ENCODE data around the gene ZNF444. TPM values are rescaled to one million over a fixed set of nuclear protein-coding genes. Genes with fewer than 3 reads are reported as not detected.
"Not testable (repeated sequence)": the region's sequence is repeated elsewhere in the genome, so short reads cannot be mapped to it uniquely, and the experiment has no call there.

Gene ZNF444
- 29.6 and 32.4 TPM in 2 replicates for total RNA-seq

DNA sequence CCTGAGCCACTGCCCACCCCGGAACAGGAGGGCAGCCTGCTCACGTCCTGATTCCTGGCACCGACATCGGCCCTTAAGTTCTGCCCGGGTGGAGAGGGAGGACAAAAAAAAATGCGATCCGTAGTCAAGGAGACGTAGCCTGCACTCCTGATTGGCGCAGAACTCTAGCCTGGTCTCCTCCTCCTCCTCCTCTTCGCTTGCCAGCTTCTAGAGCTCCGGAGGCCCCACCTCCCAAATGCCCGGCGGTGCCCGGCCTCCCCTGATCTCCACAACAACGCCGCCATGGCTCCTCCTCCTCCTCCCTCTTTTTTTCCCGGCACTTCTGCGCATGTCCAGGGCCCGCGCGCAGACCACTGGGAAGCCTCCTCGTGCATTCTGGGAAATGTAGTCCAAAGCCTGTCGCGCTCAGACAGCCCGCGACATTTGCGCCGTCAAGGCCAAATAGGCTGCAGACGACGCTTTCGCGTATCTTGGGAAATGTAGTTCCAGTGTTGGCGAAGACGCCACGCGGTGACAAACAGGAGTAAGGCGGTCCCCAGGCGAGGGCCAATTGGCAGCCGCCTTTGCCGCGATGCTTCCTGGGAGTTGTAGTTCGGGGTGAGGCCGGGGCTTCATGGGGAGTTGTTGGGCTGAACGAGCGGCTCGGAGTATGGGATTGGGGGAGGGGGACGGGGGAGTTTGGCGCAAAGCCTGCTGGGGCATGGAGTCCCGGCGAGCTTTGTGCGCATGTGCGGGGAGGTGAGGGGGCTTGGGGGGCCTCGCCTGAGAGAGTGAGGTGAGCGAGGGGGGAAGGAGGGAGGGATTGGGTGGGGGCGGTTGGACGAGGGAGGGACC, at the start of gene ZNF444:
TSS of gene ZNF444 (plus strand) at position 705 of the 834 bp plus-strand sequence. CDS start 5,625 bp downstream, outside the sequence.
- intact Hi-C loops (cut with micrococcal nuclease) = loop anchor here (1.0 to 5.0 kb wide), 8 partner anchors 19 to 1023 kb away; partner anchors contain the start of genes EPN1, PPP1R12C, ZNF583 and ZNF628

GRCh38 chr19:56091751-56092546, 49.1 kb upstream of the ZNF444 start:
- intact Hi-C loops (cut with micrococcal nuclease) = no loop called here

DNA sequence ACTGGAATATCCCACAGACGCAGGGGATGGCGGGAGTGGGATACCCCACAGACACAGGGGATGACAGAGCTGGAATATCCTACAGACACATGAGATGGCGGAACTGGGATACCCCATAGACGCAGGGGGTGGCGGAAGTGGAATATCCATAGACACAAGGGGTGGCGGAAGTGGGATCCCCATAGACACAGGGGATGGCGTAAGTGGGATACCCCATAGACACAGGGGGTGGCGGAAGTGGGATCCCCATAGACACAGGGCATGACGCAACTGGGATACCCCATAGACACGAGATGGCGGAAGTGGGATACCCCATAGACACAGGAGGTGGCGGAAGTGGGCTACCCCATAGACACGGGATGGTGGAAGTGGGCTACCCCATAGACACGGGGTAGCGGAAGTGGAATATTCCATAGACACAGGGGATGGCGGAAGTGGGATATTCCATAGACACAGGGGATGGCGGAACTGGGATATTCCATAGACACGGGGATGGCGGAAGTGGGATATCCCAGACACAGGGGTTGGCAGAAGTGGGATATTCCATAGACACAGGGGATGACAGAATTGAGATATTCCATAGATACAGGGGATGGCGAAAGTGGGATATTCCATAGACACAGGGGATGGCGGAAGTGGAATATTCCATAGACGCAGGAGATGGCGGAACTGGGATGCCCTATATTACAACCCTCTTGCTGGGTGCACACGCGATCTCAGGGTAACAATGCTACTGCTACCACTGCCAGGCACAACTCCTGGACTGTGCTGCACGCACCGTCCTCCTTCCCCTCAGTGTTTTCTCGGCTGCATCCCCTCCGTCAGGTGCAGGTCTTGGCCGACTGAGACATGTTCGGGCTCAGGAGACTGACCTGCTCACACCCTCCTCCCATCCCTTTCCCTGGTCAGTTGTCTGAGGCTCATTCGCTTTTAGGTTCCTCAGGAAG, 48.1 kb upstream of the ZNF444 start:
- intact Hi-C loops (cut with micrococcal nuclease) = no loop called here

DNA sequence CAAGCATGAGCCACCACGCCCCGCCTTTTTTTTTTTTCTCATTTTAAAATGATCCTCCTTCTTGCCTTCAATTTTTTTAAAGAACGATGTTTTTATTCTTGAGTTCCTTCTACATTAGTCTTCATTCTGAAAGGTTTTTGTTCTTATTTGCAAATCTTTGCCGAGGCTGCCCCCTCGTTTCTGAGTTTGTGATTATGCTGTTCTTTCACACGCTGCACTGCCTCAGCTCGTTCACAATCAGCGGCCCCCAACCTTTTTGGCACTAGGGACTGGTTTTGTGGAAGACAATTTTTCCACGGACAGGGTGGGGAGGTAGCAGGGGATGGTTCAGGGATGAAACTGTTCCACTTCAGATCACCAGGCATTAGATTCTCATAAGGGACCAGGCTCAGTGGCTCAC, 46.6 kb upstream of the ZNF444 start:
- intact Hi-C loops (cut with micrococcal nuclease) = no loop called here

DNA sequence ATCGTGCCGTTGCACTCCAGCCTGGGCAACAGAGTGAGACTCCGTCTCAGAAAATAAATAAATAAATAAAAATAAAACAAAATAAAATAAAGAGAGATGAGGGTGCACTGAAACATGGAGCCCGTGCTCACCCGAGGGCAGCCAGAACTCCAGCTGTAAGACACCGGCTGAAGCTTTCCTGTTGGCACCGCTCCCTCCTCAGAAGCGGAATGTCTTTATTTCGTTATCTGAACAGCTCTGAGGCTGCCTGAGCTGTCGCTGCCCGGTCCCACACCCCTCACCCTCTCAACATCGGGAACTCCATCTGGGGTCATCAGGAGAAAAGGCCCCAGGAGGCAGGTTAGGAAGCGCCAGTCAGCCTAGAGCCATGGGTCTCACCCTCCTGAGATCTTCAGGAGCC, 44.4 kb upstream of the ZNF444 start:
- intact Hi-C loops (cut with micrococcal nuclease) = no loop called here

DNA sequence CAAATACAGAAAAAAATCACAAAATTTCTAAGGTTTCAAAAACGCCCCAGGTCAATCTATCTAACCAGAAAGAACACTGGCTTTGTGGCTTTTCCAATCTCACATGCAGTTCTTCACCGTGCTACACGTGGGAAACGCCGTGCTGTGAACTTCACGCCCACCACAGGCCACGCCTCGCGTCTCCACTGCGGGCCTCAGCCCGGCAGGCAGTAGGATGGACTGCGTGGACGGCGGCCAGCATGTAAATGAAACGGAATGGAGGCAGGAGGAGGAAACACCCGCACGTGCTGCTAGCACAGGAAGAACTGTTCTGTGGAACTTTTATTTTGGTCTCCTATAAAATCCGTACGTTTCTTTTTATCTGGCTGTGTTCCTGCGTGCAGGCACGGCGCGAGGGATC, 43.8 kb upstream of the ZNF444 start:
- intact Hi-C loops (cut with micrococcal nuclease) = no loop called here

DNA sequence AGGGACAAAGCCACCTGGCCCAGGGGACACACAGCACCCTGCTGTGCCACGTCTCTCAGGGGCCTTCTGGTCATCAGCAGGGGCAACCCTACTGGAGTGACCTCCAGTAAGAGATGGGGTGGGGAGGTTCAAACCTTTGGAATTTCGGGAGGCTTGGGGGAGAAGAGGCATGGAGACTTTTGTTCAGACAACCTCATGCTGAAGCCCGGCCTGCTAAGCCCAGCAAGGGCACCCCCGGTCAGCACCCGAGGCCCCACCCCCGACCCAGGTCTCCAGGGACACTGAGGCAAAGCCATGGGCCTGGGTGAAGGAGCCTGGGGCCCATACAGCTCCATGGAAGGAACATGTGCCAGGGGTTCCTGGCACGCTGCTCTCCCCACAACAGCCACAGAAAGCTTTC, 43.3 kb upstream of the ZNF444 start:
- intact Hi-C loops (cut with micrococcal nuclease) = no loop called here

DNA sequence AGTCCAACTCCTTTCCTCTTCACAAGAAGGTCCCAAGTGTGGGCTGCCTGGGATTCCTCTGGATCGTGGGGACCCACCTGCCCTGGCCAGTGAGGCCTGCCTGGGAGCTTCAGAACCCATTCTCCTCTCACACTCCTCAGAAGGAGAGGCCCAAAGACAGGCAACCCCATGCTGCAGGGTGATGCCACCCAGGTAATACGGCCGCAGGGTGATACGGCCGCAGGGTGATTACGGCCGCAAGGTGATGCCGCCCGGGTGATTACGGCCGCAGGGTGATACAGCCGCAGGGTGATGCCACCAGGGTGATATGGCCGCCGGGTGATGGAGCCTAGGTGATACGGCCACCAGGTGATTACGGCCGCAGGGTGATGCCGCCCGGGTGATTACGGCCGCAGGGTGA, 42.9 kb upstream of the ZNF444 start:
- intact Hi-C loops (cut with micrococcal nuclease) = not testable (repeated sequence)

GRCh38 chr19:56098731-56099568, 42.1 kb upstream of the ZNF444 start:
- intact Hi-C loops (cut with micrococcal nuclease) = no loop called here

- intact Hi-C loops (cut with micrococcal nuclease) = no loop called here
Measured at GRCh38 chr19:56099638-56100539, 41.2 kb upstream of the ZNF444 start.

GRCh38 chr19:56101095-56101494, 40.0 kb upstream of the ZNF444 start:
- intact Hi-C loops (cut with micrococcal nuclease) = no loop called here

DNA sequence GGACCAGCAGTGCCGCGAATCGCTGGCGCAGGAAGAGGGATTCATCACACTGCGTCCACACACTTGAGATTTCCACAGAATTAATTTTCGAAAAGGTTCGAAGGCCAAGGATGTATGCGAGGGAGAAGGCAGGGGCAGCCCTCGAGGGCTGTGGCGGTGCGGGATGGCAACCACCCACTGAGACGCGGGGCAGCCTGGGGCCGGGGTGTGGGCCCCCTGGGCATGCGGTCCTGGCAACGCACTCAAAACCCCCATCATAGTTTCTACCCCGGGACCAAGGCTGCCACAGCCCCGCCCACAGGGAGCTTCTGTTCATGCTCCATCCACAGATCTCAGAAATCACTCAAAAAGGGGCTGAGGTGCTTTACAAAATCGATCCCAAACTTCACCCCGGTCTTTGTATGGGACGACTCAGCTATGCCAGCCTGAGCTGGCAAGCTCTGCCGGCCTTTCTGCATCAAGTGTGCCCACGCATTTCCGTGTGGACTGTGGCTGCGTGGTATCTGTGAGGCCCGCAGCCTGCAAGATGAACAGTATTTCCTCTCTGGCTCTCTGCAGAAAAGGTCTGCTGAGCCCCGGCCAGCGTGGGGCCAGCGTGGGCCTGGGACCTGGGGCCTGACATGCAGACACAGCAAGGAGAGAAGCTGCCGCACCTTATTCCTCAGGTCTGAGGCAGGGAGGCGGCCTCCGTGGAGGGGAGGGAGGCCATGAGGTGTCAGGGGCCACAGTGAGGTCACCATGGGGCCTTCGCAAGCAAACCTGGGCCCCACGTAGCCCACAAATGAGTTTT, 39.1 kb upstream of the ZNF444 start:
- intact Hi-C loops (cut with micrococcal nuclease) = no loop called here

DNA sequence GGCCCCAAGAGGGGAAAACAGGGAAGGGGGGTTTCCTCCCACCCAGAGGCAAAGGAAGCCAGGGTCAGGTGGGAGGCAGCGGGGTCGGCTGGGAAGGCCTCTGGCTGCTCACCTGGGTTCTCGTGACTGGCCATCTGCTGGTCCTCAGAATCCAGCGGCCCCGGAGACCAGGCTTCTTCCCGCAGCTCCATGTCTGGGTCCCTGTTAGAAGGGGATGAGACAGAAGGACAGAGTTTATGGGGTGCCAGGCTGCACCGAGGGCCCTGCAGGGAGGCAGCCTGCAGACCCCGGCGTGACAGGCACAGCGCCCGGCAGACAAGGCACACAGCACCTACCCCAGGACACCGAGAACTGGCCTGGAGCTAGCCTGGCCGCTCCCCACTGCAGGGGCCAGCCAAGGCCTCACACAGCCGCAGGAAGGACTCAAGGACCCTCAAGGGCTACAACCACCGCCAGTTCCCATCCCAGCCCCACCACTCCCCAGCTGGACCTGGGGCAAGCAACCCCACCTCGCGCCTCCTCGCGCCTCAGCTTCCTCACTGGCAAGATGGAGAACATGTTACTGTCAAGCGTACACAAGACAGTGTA, 38.0 kb upstream of the ZNF444 start:
- intact Hi-C loops (cut with micrococcal nuclease) = no loop called here

DNA sequence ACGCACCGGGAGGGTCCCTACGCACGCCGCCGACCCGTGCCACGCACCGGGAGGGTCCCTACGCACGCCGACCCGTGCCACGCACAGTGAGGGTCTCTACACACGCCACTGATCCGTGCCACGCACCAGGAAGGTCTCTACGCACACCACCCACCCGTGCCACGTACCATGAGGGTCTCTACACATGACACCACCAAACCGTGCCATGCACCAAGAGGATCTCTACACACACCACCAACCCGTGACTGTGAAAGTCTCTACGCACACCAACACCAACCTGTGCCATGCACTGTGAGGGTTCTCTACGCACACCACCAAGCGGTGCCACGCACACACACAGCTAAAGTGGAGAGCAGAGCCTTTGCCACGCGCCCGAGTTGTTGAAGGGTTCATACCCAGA, 36.7 kb upstream of the ZNF444 start:
- intact Hi-C loops (cut with micrococcal nuclease) = no loop called here

DNA sequence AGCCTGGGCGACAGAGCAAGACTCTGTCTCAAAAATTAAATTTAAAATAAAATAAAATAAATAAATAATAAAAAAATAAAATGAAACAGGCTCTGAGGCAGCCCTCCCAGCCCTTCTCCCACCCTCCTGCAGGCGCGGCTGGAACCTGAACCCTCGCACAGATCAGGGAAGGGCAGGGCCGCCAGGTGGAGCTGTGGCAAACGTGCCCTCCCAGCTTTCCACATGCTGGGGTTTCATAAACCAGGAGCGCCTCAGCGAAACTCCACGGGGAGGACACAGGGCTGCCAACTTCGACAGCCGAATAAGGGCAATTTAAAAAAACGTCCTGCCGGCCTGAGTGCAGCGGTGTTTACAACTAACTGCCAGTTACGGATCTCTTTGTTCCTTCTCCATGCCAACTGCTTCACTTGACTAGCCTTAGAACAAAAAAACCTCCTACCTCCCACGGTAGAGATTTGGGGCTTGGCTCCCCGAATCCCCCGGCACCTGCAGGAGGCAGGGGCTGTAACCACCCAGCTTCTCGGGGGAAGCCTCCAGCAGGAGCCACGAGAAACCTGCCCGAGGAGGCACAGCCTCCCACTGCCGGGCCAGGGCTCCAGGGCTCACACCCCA, 35.9 kb upstream of the ZNF444 start:
- intact Hi-C loops (cut with micrococcal nuclease) = loop anchor here (1.0 to 5.0 kb wide), 2 partner anchors 37 to 67 kb away; partner anchors contain the start of gene ZNF444

DNA sequence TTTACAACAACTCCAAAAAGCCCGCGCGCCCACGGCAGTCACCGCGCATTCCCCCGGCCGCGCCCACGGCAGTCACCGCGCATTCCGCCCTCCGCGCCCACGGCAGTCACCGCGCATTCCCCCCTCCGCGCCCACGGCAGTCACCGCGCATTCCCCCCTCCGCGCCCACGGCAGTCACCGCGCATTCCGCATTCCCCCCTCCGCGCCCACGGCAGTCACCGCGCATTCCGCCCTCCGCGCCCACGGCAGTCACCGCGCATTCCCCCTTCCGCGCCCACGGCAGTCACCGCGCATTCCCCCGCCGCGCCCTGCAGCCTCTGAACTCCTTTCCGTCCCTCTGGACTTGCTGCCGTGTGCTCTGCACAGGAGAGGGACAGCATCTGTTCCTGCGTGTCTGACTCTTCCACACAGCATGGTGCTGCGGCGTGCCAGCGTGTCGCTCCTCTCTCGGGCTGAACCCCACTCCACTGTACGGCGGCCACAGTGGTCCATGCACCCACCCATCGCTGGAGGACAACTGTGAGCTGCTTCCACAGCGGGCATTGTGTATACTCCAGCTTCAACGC, 35.2 kb upstream of the ZNF444 start:
- intact Hi-C loops (cut with micrococcal nuclease) = loop anchor here (1.0 to 5.0 kb wide), 2 partner anchors 36 to 66 kb away; partner anchors contain the start of gene ZNF444

DNA sequence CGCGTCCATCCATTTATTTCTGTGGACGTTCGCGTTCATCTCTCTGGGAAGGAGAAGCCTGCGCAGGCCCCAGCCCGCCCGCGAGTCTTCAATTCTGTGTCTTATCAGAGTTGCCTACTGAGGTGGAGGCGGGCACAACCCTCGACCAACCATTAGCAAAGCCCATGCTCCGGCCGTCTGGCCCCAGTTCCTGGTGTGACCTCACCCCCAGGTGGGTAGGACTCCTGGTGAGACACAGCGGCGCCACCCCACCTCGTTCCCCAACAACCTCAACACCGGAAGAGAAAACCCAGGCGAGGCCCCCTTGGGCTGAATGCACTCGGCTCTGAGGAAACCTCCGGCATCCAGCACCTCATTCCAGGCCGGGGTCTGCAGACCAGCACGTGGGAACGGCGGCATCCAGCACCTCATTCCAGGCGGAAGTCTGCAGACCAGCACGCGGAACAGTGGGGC, 34.7 kb upstream of the ZNF444 start:
- intact Hi-C loops (cut with micrococcal nuclease) = loop anchor here (5.0 kb wide), 1 partner anchor 36 kb away; the partner anchor contains the start of gene ZNF444

All from T-helper 2 cell treated with Interferon-gamma antibody and Interleukin-4, amounts not matched to agents 100 ng/mL and 5 ng/mL, for 36 hours (primary cell).